DND-41 (cell line): ENCODE data around the gene RASAL2.

Experiments
- CTCF ChIP-seq: IDR thresholded peaks from 2 replicates; pipeline ENCODE4 v1.5.1; 2012; ENCODE audit warnings: borderline replicate concordance, low read length, moderate library complexity, mild to moderate bottlenecking; ENCODE audit not compliant: poor library complexity, severe bottlenecking; ENCODE audit errors: extremely low read depth
- EZH2 ChIP-seq: IDR thresholded peaks from 3 replicates; pipeline ENCODE4 v1.6.1; 2012; ENCODE audit warnings: borderline replicate concordance, low read depth, mild to moderate bottlenecking, moderate library complexity, low read length, inconsistent platforms; ENCODE audit not compliant: severe bottlenecking

DNA sequence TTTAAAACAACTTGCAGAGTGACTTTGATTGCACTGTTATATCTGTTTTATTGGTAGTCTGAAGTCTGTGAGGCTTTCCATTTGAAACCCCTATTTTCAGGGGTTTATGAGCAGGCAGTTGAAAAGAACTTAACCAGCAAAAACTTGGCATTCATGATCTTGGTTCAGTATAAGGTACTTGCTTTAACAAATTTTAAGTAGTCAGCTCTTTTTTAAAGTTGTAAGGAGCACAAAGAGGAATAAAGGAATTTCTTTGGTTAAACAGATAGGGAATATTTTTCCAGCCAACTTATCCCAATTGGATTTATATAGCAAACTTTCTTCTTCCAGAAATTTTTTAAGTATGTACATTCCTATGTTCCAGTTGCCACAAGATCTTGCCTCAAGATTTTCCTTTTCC, 138.2 kb downstream of the RASAL2 start:
- no peak for TF ChIP-seq EZH2
- no peak for TF ChIP-seq CTCF
